Natural killer cell (primary cell): ENCODE results near the gene NFKB2. TPM values are rescaled to one million over a fixed set of nuclear protein-coding genes. Genes with fewer than 3 reads are reported as not detected.

Experiments used
- ATAC-seq, 3 donors: fragments of 150-1000 bp in 2 of 3; fragments of 200-7000 bp in 1 of 3; cut with Tn5 transposase; 1 replicate in 1 of 3; 2 replicates in 2 of 3; pipeline ENCODE4 v1.10.0; 2021; ENCODE audit warnings: mild to moderate bottlenecking in 2 of 3, moderate library complexity in 2 of 3
- DNase-seq, 2 donors: peaks; one replicate each; pipeline versions ENCODE4 v3.0.0 to v3.0.0-alpha.2; 2013 to 2021; ENCODE audit warnings: mixed read lengths in 1 of 2
- H3K27ac ChIP-seq: one replicate; pipeline ENCODE4 v1.5.1; 2013; ENCODE audit warnings: mild to moderate bottlenecking, low read length
- H3K27me3 ChIP-seq: one replicate; pipeline ENCODE4 v1.6.1; 2013; ENCODE audit warnings: low read length; ENCODE audit not compliant: control insufficient read depth, insufficient read depth
- H3K36me3 ChIP-seq: one replicate; pipeline ENCODE4 v1.6.1; 2013; ENCODE audit warnings: low read length; ENCODE audit not compliant: control insufficient read depth, insufficient read depth
- H3K4me1 ChIP-seq: one replicate; pipeline ENCODE4 v1.6.1; 2013; ENCODE audit warnings: low read length; ENCODE audit not compliant: control insufficient read depth, insufficient read depth
- H3K4me3 ChIP-seq: one replicate; pipeline ENCODE4 v1.5.1; 2013; ENCODE audit warnings: low read length
- H3K9me3 ChIP-seq: one replicate; pipeline ENCODE4 v1.6.1; 2013; ENCODE audit warnings: low read length; ENCODE audit not compliant: control insufficient read depth, insufficient read depth
- H3K27ac Mint-ChIP-seq, 2 donors: one replicate each; pipeline ENCODE4 v1.8.0; 2022; ENCODE audit warnings: mild to moderate bottlenecking in 2 of 2, mixed read lengths in 2 of 2, moderate library complexity in 1 of 2
- H3K27me3 Mint-ChIP-seq, 2 donors: one replicate each; pipeline ENCODE4 v1.8.0; 2022; ENCODE audit warnings: low read depth in 2 of 2, mixed read lengths in 2 of 2
- H3K36me3 Mint-ChIP-seq: one replicate; pipeline ENCODE4 v1.8.0; 2022; ENCODE audit warnings: mixed read lengths
- H3K4me1 Mint-ChIP-seq, 2 donors: one replicate each; pipeline ENCODE4 v1.8.0; 2022; ENCODE audit warnings: mixed read lengths in 2 of 2
- H3K4me3 Mint-ChIP-seq: one replicate; pipeline ENCODE4 v1.8.0; 2022; ENCODE audit warnings: mild to moderate bottlenecking, moderate library complexity, mixed read lengths
- H3K9me3 Mint-ChIP-seq, 2 donors: one replicate each; pipeline ENCODE4 v1.8.0; 2022; ENCODE audit warnings: mixed read lengths in 2 of 2
- CTCF ChIP-seq: fragments of 200-600 bp; IDR thresholded peaks from one replicate; pipeline ENCODE4 v1.8.0; 2022; ENCODE audit warnings: antibody characterized with exemption
- WGBS: methylation state at CpG from one replicate; pipeline ENCODE4 v1.1.7; 2013; ENCODE audit warnings: missing lambda C conversion rate; ENCODE audit not compliant: insufficient coverage; 5-methylcytosine and 5-hydroxymethylcytosine counted together
- intact Hi-C: fragments of 100-400 bp; cut with micrococcal nuclease; formaldehyde crosslinking; loops from one replicate; pipeline ENCODE4 v1.14.2; 2022
- total RNA-seq, 4 donors: library from RNA; stranded (reverse); fragments of 120-200 nt in 1 of 4; gene quantifications; one replicate each; pipeline versions ENCODE4 v1.2.3 to v1.2.4, GENCODE V29; 2013 to 2022

The NFKB2 gene
- total RNA-seq, 3 donors from 2014 or later (not counting 1 experiment from before 2014, with no cell fraction given) = 201 to 264 (median 246) TPM

GRCh38 chr10:102405108-102405571, 9.6 kb downstream of the NFKB2 start:
- H3K9me3 ChIP-seq = no peaks in the 10 kb centered on the region
- Mint-ChIP-seq H3K9me3 (no peaks in the 10 kb centered on the region), H3K27me3 (peaks cover 19 to 20% of the 10 kb centered on the region in 2 donors), H3K36me3 (no peaks in the 10 kb centered on the region), H3K4me3 (no peak overlapping the region), H3K4me1 (peaks cover 9 to 15% of the 10 kb centered on the region in 2 donors), H3K27ac (peak overlapping the region; percentile 35 to 69)
- 93% methylated on average over 19 of the region's 19 CpGs for WGBS
- peaks cover 15% of the 10 kb centered on the region for H3K27me3 ChIP-seq
- DNase-seq (peak in 1 of 2 donors; percentile 44), ATAC-seq (no peak)
- peaks cover 16% of the 10 kb centered on the region for H3K4me1 ChIP-seq
- TF ChIP-seq CTCF = no peak
- intact Hi-C loops = no loop called here
- H3K36me3 ChIP-seq = peaks cover 20% of the 10 kb centered on the region
- H3K27ac ChIP-seq = no peak overlapping the region
- no peak overlapping the region for H3K4me3 ChIP-seq

GRCh38 chr10:102405632-102406031, 10.1 kb downstream of the NFKB2 start:
- peaks cover 17% of the 10 kb centered on the region for H3K36me3 ChIP-seq
- no peaks in the 10 kb centered on the region for H3K9me3 ChIP-seq
- no peak for TF ChIP-seq CTCF
- ATAC-seq (no peak), DNase-seq (peak in 1 of 2 donors; percentile 46)
- H3K4me3 ChIP-seq = no peak overlapping the region
- H3K27ac ChIP-seq = no peak overlapping the region
- Mint-ChIP-seq H3K9me3 (no peaks in the 10 kb centered on the region), H3K4me3 (peak overlapping the region; percentile 40), H3K27ac (peak overlapping the region; percentile 35 to 69), H3K27me3 (peaks cover 20 to 21% of the 10 kb centered on the region in 2 donors), H3K4me1 (peaks cover 9 to 15% of the 10 kb centered on the region in 2 donors), H3K36me3 (no peaks in the 10 kb centered on the region)
- intact Hi-C loops = no loop called here
- peaks cover 17% of the 10 kb centered on the region for H3K4me1 ChIP-seq
- WGBS = 80% methylated on average over 3 of the region's 6 CpGs
- H3K27me3 ChIP-seq = peaks cover 19% of the 10 kb centered on the region

DNA sequence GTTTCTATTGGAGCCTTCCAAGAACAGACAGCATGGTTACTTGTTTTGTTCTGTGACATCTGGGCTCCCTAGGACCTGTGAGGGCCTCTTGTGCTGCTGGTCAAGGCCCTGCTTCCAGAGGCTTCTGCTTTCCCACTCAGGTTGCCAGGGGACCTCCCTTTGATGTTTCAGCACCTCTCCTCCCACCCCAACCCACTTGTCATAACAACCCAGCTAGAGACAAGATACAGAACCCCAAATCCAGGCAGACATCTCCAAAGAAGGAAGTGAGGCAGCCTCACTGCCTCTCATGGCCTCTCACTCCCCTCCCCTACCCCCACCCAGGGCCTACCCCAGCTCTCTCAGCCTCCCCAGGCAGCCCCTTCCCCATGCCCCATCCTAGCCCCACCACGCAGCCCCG, 11.3 kb downstream of the NFKB2 start:
- Histone ChIP-seq H3K27ac (no peak overlapping the region), H3K9me3 (no peaks in the 10 kb centered on the region), H3K4me1 (peaks cover 20% of the 10 kb centered on the region), H3K27me3 (peaks cover 30% of the 10 kb centered on the region), H3K36me3 (peaks cover 5% of the 10 kb centered on the region), H3K4me3 (no peak overlapping the region)
- WGBS = no CpG with 5 or more reads among the region's 2 CpGs
- ATAC-seq = no peak
- peak overlapping the region; percentile 60 for H3K4me3 Mint-ChIP-seq
- H3K27ac Mint-ChIP-seq = peak overlapping the region in 1 of 2 donors; percentile 69
- DNase-seq = peak in 1 of 2 donors; percentile 41
- intact Hi-C loops = no loop called here
- H3K4me1 Mint-ChIP-seq = peaks cover 9 to 15% of the 10 kb centered on the region in 2 donors
- no peaks in the 10 kb centered on the region for H3K36me3 Mint-ChIP-seq
- no peaks in the 10 kb centered on the region for H3K9me3 Mint-ChIP-seq
- peaks cover 30 to 31% of the 10 kb centered on the region in 2 donors for H3K27me3 Mint-ChIP-seq
- no peak for TF ChIP-seq CTCF
